Epidermal melanocyte (primary cell): Measurements from ENCODE around the gene KCNB1.

ENCODE experiments used
- DNase-seq: peaks from one replicate; pipeline ENCODE4 v3.0.0; 2011; ENCODE audit warnings: low spot score; ENCODE audit not compliant: insufficient read length

The KCNB1 gene

DNA sequence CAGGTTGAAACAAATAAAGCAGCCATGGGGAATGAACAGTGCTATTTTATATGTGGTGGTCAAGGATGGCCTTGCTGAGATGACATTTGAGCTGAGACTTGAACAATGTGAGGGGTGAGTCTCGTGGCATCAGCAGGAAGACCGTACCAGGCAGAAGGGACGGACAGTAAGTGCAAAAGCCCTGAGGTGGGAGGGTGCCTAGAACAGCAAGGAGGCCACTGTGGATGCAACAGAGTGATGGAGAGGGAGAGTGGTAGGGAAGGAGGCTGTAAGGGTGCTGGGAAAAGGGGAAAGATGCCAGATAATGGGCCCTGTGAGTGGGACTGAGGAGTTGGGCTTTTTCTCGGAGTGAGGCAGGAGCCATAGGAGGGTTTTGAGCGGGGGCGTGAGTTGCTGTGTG lies 11.5 kb downstream of the KCNB1 start:
- DNase-seq: no peak

DNA sequence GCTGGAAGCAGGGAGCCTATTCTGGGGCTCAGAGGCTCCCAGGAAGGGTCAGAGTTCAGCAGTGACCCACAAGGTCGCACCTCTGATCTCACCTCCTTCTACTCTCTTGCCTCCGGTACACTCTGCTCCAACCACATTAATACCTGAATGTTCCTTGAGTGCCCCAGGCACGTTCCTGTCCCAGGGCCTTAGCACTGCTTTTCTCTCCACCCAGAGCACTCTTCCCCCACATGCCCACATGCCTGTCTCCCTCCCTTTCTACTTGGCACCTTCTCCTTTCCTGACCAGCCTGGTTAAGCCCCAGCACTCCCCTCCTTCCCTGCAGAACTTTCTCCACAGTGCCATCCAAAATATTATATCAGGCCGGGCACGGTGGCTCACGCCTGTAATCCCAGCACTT lies 13.4 kb downstream of the KCNB1 start:
- no peak for DNase-seq

DNA sequence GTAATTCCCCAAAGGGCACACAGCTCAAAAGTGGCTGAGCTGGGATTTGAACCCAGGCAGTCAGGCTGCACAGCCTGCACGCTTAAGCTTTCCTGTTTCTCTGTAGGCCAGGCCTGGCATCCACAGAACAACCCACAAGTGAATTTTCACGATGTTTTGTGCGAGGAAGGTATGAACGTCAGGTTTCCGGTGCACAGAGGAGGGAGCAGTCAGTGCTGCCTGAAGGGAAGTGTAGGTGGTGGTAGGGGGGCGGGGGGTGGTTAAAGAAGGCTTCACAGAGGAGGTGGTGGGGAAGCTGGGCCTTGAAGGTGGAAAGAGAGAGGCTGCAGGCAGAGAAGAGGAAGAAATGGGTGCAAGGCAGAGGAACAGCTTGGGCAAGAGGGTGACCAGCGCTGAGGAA lies 14.1 kb downstream of the KCNB1 start:
- DNase-seq: no peak

DNA sequence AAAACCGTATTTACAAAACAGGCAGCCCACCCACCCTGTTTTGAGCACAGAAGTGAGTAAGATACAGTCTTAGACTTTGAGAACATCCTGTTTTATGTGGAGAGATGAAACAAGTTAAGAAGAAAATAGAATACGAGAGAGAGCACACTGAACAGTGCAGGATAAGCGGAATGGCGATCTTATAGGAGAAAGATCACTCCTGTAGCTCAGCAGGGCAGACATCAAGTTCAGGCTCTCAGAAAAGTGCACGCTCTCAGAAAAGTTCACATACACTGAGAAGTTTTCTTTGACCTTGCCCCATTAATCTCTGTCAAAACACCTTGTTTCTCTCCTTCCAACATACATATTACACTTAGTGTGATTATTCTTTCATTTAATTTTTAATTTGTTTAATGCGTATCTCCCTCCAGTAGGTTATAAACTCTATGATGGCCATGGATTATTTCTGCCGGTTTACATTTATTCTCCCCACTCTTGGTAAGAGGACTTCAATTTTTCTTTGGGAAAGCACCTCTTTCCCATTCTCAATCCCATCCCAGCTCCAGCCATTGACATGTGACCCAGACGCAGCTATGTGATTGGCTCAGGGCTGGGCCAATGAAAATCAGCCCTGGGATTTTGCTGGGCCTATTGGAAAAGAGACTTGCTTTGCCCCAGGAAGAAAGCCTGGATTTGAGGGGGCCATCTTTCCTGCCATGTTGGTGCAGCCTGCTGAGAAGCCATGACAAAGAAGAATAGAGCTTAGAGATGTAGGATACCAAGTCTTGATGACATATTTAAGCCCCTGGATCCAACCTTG lies 16.2 kb downstream of the KCNB1 start:
- DNase-seq: no peak

DNA sequence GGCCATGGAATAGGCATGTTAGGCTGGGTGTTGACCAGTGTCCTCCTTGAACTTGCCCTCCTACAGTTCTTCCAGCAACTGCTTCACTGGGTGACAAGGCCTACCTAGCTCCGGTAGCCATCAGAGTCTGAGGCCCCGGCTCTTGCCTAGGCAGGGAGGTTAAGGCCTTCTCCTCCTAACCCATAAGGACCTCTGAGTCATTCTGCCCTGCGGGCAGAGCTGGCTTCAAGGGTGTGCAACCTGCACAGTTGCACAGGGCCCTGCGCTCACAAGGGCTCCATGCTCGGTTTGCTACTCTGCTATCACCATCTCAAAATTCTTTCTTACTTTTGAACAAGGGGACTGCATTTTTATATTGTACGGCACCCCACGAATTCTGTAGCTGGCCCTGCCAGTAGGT lies 17.9 kb downstream of the KCNB1 start:
- no peak for DNase-seq

DNA sequence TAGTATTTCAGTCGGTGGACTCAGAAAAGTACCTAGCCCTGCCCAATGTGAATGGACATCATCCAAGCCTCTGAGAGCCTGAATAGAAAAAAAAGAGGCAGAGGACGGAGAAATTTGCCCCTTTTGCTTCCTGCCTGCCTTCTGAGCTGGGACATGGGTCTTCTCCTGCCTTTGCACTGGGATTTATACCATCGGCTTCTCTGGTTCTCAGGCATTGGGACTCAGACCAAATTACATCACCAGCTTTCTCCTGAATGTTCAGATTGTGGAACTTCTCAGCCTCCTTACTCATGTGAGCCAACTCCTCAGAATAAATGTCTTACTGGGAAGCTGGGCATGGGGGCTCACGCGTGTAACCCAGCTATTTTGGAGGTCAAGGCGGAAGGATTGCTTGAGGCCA lies 19.8 kb downstream of the KCNB1 start:
- no peak for DNase-seq

DNA sequence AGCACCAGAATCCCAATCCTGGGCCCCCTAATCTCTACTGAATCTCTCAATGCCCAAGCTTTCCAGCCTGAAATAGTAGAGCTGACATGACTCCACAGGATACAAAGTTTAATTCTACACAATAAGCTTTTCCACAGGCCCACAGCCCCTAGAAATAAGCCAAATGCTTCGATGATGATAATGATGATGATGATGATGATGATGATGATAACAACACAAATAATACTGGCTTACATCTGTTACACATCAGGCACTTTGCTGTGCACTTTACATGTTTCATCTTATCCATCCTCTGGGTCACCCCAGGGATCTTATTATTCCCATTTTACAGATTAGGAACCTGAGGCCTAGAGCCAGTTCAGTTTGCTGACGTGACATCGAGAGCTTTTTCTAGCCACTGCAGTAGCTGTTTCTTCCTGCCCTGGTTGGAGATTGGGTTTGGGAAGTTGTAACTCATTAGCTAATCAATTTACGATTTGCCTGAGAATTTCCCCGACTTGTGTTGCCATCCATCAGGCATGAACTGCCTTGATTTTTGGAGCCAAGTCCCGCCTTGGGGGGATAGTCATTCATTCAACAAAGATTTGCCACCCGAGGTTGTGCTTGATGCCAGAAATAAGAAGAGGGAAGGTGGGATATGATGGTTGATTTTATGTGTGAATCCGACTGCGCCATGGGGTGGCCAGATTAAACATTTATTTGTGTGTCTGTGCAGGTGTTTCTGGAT lies 20.4 kb downstream of the KCNB1 start:
- no peak for DNase-seq

DNA sequence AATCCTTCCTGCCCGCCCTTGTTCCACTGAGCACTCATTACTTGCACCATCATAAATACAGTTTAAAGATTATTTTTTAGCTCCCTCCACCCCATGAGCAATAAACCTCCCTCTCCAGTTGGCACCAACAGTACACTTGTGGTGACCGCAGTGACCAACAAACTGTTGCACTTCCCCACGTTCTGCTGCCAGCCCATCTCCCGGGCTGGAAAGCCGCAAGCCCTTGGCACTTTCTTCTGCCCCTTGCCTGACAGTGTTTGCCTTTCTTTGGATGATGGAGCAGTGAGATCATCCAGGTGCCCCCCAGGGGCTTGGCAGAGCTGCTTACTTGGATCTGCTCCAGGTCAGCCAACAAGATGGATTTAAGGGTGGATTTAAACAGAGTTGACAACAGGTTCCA lies 21.6 kb downstream of the KCNB1 start:
- no peak for DNase-seq

DNA sequence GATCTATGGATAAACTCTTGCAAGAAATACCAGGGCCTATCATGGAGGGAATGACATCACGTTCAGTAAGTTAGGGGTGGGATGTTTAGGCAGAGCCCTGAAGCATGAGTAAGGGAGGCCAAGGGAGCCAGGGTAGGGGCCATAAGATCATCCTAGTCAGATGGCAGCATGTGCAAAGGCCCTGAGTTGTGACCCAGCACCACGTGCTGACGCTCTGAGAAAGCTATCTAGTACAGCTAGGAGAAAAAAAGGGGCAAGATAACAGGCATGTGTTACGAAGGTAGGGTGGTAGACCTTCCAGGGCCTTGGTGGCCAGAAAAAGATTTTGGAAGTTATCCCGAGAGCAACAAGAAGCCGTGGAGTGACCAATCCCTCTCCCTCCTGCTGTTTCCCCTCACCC lies 22.3 kb downstream of the KCNB1 start:
- DNase-seq: no peak

DNA sequence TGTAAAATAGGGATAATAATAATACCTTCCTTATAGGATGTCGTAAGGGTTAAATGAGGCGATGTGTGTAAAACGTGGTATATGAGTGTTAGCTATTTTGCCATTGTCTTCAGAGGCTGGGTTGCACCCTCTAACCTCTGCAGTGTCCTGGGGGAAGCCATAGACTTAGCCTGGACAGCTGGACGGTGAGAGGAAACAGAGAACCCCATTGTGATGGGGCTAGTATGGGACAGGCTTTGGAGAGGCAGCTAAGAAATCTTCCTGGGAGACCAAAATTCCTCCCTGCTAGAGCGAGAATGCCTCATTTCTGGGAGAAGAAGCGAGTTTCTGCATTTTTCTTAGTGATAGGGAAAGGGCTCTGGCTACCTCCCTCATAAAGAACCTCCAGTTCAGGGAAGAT lies 22.8 kb downstream of the KCNB1 start:
- no peak for DNase-seq

DNA sequence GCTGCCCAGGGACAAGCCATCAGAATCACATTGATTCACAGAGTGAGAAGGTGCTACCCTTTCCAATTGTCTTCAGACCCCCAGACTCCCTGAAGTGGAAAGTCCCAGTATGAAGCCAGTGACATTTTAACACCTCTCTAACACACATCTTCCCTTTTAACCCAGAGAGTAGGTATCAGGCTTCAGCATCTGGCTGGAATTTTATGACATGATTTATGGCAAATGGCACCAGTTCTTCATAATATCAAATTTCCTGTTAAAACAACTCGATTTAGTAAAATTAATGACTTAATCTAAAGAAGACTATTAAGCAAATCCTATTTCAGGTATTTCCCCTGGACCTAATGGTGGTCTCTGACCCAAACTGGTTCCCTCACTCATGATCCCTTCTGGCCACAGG lies 25.0 kb downstream of the KCNB1 start:
- no peak for DNase-seq

DNA sequence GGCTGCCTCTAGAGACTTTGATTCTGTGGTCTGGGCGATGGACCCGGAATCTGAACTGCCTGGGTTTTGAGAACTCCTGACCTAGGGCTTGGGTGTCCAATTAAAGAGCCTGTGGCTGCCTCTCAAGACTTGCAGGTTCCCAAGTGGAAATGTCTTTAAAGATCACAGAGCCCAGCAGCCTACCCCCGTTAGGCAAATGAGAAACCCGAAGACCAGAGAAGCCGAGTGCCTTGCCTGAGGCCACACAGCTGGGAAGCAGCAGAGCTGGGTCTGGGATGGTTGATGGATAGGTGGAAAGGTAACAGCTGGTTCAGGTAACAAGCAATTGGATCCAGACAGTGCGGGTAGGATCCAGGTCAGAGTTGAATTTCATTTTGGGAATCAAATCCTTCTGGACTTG lies 25.8 kb downstream of the KCNB1 start:
- no peak for DNase-seq

DNA sequence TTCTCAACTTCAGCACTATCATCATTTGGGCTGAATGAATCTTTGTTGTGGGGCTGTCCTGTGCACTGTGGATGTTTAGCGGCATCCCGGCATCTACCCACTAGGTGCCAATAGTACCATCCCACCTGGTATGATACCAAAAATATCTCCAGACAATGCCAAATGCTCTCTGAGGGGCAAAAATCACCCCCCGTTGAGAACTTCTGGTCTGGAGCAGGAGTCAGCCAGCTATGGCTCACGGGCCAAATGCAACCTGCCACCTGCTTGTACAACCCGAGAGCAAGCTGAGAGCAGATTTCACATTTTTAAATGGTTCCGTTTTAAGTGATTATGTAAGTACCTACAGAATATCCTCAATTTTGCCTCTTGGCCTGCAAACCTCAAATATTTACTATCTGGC lies 26.8 kb downstream of the KCNB1 start:
- DNase-seq: no peak

DNA sequence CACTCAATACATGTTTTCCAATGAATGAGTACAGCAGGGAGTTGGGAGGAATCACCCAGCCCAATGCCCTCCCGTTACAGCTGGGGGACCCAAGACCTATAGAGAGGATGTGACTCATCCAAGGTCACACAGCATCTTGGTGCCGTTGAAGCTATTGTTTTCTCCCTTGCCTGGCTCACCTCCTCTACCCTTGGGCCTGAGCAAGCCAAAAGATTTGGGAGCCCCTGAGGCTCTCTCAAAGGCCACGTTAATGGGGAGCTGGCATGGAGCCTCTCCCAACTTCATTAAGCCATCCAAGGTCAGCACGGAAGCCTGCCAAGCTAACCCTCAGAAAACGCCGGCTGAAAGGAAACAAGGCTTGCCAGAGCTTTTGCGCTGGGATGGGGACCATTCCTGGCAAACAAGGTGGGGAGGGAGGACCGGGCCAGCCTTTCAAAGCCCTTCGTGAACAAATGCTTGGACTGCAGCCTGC lies 30.4 kb downstream of the KCNB1 start:
- DNase-seq: no peak

DNA sequence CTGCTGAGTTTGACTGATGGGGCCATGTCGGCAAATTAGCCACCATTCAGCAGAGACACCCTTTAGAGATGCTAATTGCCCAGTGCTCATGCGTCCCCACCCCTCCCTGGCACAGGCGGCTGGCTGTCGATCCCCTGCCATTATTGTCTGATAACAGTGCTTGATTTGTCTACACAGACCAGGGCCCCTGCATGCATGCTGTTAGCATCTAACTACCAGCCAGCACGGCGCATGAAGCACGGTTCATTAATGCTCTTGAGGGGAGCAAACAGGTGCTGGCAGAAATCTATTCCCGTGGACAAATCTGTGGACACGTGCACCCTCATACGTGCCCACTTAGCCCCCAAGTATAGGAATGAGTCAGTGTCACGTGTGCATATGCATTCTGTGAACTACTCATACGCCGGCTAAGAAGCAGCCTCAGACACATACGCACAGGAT lies 32.2 kb downstream of the KCNB1 start:
- no peak for DNase-seq

DNA sequence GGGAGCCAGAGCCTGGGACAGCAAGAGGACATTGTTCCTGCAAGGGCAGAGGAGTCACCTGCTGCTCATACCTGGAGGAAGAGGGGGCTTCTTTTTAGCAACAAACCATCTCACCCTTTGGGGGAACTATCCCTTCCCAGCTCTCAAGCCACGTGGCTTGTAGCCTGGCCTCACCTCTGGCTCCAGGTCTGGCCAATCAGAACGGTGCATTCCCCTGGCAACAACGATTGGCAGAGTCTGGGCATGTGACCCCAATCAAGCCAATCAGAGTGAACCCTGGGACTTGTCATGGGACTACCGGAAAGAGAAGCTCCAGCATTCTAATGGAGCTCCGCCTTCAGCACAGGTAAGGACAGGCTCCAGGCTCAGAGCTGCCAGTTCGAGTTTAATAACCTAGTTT lies 33.6 kb downstream of the KCNB1 start:
- DNase-seq: no peak

DNA sequence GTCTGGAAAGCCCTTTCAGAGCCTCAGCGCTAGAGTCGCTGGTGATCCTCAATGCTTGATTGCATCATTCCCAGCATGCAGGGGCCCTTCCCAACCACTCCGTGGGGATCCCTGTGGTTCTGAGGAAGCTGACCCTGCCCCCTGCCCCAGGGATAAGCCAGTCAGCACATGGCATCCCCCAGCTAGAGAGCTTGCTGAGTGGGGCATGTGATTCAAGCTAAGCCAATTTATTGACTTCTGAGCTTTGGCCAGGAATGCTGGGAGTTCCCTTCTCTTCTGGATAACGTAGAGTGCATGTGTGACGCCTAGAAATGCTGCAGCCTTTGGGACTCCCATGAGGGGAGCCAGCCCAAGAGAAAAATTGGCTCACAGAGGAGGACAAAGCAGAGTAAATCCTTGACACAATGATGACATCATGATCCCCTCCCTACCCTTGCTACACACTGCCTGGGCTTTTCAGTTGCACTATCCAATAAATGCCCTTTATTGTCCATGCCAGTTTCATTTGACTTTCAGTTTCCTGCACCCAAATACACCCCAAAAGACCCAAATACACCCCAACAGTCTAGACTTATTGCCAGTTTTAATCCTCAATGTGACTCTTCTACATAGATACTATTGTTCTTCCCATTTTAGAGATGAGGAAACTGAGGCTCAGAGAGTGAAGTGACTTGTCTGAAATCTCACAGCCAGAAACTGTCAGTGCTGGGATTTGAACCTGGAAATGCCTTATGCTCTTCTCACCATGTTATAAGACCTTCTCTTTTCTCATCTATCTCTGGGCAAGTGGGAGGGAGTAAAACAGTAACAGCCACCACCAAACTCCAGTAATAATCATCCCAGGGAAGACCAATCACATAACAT lies 34.3 kb downstream of the KCNB1 start:
- no peak for DNase-seq

DNA sequence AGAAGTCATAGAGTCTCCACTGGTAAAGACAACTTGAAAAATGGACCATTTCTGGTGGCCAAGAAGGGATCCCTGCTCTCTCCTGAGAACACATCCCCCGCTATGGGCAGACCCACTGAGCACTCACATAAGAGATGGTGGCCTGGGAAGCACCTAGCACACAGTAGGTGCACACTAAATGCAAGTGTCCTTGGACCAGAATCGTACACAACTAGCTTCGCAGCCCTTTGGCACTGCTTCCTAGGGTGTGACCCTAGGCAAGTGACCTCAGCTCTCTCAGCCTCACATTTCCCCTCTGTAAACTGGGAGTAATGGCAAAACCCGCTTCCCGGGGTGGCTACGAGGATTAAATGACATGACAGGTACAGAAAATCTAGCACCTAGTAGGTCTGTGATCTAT lies 35.1 kb downstream of the KCNB1 start:
- DNase-seq: no peak

DNA sequence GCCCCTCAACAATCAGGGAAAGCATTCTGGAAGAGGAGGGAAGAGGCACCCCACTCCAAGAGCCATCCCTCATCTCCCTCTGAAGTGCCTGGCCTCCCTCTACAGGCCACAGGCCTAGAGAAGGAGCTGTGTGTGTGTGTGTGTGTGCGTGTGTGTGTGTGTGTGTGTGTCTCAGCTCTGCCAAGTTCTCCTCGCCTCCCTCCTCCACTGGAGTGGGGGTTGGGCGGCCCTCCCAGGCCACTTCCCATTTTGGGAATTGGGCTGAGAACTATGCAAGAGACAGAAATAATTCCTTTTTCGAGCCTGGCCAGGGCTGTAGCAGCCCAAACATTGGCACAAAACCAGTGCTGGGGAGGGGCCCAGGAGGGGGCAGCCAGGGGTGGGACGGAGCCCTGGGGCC lies 35.7 kb downstream of the KCNB1 start:
- DNase-seq: no peak

DNA sequence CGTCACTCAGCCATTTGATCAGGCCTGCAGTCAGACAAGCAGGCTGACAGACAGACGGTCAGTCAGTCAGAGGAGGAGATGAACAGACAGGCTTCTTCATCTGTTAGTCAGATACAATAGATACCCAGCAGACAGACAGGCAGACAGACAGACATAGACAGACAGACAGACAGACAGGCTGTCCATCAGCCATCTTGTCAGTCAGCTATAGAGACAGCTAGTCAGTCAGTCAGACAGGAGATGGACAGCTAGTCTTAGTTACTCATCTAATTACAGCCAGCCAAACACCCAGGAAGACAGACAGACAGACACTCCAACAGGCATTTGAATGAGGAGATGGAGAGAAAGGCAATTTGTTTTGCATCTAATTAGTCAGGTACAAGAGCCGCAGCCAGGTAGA lies 36.4 kb downstream of the KCNB1 start:
- DNase-seq: no peak

DNA sequence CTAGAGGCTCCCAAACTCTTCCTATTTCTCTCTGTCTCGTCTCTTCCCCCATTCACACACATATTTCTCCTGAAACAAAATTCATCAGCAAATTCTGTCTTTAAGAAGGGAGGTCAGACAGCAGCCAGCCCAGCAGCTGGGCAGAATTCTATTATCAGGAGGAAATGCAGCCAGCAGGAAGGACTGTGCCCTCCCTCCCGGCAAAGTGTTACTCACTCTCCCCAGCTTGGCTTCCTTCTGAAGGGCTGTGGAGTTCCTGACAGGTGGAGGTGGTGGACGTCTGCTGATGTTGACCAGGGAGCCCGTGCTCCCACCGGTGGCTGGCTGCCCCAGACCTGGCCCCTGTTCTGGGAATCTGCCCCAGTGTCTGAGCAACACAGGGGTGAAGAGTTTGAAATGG lies 37.3 kb downstream of the KCNB1 start:
- no peak for DNase-seq

DNA sequence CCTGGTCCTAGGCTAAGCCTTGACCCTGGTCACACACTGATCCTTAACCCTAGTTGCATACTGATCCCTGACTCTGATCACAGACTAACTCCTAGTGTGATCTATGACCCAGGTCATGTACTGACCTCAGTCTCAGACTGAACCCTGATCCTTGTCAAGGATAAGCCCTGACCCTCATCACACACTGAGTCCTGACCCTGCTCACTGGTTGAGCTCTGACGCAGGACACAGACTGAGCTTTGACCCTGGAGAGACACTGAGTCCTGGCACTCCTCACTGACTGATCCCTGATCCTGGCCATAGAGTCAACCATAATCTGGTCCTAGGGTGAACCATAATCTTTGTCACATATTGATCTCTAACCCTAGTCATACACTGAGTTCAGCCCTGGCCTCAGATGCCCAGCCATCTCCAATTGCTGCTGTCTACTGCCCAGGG lies 37.9 kb downstream of the KCNB1 start:
- no peak for DNase-seq
